HG03558 (cell line): ENCODE measurements around the gene SERAC1.
"Not testable (repeated sequence)": the region's sequence is repeated elsewhere in the genome, so short reads cannot be mapped to it uniquely, and the experiment has no call there.

ENCODE experiments used
- ATAC-seq: cut with Tn5 transposase; IDR thresholded peaks from one replicate; pipeline ENCODE4 v1.9.1; 2021; ENCODE audit warnings: moderate number of reproducible peaks; ENCODE audit not compliant: unreplicated experiment; ENCODE audit errors: extremely low read depth

Gene SERAC1

GRCh38 chr6:158175111-158175510 is 7.0 kb upstream of the SERAC1 start:
- ATAC-seq, result no peak

DNA sequence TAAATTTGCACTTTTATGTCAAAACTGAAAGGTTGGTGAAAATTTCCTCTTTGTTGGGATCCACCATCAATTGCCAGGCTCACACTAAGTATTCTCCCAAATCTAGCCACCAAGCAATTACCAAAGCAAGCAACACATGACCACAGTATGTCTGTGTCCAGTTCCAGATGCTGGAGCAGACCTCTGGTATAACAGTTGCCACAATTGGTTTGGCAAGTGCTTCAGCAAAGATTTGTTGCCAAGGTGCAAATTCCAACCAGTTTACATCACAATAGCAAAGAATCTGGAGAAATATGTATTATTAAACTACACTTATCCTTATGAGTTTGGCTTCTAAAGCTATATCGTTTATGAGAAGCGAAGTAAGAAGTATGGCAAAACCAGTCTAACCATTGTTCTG is 6.5 kb upstream of the SERAC1 start:
- ATAC-seq, result no peak

- ATAC-seq, result no peak
These were observed 6.0 kb upstream of the SERAC1 start for GRCh38 chr6:158174024-158174423.

GRCh38 chr6:158172001-158172400 is 3.9 kb upstream of the SERAC1 start:
- ATAC-seq, result no peak

DNA sequence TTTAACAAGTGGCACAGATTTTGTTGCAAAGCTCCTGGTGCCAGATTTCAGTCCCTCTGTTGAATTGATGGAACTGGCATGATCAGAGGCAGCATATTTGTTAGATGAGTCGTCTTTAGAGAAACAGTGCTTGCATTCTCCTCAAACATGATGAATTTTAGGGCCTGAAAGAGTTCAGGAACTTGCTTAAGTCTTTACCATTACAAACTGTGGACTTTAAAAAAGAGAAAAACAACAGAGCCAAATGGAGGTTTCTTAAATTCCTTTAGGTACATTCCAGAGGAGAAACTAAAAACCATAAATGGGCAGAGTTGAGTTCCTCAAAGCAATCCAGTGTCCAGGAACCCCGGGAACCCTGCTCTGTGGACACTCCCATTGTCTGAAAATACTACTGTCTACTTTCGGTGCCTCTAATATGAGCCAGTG is 2.6 kb upstream of the SERAC1 start:
- ATAC-seq, result no peak

GRCh38 chr6:158169634-158170033 is 1.6 kb upstream of the SERAC1 start:
- not testable (repeated sequence) for ATAC-seq

- no peak for ATAC-seq
These were observed 2.1 kb downstream of the SERAC1 start for GRCh38 chr6:158165919-158166416.

- ATAC-seq, result no peak
These were observed 3.4 kb downstream of the SERAC1 start for GRCh38 chr6:158164579-158165170.

DNA sequence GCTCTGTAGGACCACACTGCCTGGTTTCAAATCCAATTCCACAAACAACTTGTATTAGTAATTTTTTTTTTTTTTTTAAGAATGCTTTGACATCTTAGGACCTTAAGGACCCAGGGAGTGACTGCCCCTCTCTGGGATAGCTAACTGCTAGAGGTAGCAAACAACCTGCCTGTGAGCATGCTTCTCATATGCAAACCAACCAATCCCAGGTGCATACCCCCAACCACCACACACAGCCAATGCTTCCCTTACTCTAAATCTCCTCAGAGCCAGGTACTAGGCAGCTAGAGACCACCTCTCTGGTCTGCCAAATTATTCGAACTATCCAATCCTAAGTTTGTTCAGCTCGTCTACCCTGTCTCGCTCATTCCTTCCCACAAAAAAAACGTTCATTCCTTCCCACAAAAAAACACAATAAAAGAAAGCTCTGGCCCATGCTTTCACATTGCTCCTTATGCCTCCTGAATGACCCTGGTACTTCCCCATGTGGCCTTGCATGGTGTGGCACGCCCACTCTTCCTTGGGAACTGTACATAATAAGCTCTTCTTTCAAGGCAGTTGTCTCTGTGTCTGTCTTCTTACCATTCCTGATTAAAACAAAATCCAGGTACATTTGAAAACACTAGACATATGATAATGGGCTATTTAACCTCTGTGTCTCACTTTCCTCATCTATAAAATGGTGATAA is 6.4 kb downstream of the SERAC1 start:
- no peak for ATAC-seq

DNA sequence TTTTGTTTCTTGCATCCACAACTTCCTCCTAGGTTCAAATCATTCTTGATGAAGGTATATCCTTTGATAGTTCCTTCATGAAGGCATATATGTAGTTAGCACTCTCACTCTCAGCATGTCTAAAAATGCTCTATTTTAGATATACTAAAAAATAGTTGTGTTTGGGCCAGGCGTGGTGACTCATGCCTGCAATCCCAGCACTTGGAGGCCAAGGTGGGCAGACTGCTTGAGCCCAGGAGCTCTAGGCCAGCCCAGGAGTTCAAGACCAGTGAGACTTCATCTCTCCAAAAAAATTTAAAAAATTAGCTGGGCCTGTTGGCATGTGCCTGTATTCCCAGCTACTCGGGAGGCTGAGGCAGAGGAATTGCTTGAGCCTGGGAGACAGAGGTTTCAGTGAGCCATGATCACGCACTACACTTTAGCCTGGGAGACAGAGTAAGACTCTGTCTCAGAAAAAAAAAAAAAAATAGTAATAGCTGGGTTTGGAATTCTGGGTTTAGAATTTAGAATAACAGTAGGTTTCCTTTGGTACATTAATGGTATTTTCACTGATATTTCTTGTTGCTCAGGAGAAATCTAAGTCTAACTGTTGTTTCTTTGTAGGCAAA is 7.0 kb downstream of the SERAC1 start:
- no peak for ATAC-seq

DNA sequence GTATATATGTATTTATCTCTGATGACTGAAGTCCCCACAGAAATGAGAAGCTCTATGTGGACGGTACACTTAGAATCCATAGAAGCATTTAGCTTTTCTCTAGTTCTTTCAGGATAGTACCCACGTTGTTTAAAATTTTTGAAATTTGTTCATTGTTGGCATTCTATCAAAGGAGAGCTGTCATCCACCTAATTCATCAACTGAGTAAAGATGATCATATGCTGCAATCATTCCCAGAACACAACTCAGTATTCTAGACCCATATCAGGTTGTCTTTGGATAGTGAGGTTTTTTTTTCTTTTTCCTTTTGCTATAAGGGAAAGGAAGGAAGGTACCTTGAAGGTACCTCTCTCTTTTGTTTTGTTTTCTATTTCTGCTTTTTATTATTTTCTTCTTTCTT is 9.3 kb downstream of the SERAC1 start:
- no peak for ATAC-seq

DNA sequence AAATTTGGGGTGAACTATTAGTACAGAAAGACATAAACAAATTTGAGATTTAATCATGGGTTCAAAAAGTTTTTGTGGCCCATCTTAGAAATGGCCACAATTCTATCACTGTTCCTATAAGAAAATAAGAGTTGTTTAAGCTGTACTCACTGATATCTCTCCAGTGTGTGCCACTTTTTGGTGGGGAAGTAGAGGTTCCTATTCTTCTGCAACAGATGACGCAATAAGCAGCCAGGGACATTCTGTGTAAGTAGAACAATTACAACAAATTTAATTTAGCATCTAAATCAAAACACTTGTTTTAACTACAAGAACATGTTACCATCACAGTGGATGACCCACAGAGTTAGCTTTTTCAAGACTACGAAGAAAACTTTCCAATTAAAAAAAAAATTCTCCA is 9.9 kb downstream of the SERAC1 start:
- ATAC-seq, result no peak

DNA sequence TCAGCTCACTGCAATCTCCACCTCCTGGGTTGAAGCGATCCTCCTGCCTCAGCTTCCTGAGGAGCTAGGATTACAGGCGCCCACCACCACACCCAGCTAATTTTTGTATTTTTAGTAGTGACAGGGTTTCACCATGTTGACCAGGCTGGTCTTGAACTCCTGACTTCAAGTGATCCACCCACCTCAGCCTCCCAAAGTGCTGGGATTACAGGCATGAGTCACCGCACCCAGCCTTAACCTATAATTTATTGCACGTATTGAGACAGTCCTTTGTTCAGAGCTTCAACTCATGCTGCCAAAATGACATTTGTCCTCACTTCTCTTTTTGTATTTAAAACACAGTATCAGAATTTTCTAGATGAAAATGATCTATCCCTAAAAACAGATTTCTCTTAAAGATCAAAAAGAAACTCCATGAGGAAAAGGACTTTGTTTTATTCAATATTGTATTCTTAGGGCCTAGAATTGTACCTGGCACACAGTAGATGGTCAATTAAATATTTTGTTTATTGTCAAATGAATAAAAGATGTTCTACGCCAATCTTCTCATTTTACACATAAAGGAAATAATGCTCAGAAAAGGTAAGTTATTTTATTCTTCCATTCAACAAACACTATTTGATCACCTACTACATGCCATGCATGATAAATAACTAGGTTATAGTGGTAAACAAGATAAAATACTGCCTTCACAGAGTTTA is 10.8 kb downstream of the SERAC1 start:
- no peak for ATAC-seq

- no peak for ATAC-seq
These were observed 13.2 kb downstream of the SERAC1 start for GRCh38 chr6:158154816-158155215.

GRCh38 chr6:158153576-158153975 is 14.5 kb downstream of the SERAC1 start:
- ATAC-seq, result no peak

GRCh38 chr6:158152659-158153058 is 15.4 kb downstream of the SERAC1 start:
- no peak for ATAC-seq

GRCh38 chr6:158152025-158152424 is 16.0 kb downstream of the SERAC1 start:
- not testable (repeated sequence) for ATAC-seq

GRCh38 chr6:158150701-158151100 is 17.4 kb downstream of the SERAC1 start:
- ATAC-seq, result no peak

DNA sequence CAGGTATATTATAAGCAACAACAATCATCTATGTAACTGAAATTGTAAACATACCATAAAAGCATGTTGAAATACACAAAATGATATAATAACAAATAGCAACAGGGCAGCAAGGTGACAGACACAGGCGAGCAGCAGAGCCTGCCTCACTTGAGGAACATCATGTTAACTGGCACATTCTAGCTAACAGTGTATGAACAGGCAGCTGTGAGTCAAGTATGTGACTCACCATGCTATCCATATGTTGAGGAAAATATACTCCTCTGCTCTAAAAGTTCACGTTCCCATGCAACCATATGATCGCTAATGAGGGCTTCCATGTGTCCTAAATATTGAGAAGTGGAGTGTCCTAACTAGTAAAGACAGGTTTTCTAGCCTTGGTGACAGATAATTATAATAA is 18.4 kb downstream of the SERAC1 start:
- ATAC-seq, result no peak

DNA sequence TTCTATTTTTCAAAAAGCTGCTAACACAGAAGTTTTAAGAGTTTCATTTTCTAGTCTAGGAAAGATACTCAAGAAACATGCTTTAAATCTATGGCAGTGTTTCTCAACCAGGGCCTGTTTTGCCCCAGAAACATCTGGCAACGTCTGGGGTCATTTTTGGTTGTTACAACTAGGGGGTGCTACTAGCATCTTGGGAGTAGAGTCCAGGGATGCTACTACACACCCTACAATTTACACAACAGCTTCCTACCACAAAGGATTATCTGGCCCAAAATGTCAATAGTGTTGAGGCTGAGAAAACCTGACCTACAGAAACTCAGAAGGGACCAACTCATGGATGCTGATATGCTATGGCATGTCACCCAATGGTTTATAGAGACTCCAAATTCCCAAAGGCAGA is 24.4 kb downstream of the SERAC1 start:
- no peak for ATAC-seq

DNA sequence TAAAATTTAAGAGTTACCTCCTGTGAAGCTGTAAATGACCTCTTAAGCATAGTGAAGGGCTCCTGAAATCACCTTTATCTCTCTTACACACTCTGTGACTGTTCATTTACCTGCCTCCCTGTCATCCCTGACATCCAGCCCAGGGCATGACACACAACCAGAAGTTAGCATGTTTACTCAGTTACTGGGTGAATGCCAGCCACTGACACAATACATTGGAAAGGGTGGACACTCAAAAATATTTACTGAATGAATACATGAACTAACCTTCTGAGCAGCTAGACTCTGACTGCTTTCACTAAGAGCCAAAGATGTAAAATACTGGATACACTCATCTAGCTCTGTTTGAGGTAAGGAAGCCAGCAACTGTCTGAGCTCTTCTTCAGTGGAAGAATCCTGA is 25.3 kb downstream of the SERAC1 start:
- ATAC-seq, result no peak
